ENCODE data around the gene UBE2R2. TPM values are rescaled to one million over a fixed set of nuclear protein-coding genes. Genes with fewer than 3 reads are reported as not detected.

The UBE2R2 gene, protein sequence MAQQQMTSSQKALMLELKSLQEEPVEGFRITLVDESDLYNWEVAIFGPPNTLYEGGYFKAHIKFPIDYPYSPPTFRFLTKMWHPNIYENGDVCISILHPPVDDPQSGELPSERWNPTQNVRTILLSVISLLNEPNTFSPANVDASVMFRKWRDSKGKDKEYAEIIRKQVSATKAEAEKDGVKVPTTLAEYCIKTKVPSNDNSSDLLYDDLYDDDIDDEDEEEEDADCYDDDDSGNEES
- 16.1 and 18.5 TPM in 2 replicates for total RNA-seq

GRCh38 chr9:33816327-33817252 is at the start of gene UBE2R2:
UBE2R2 (plus strand) TSS chr9:33817160; CDS start chr9:33817758, 598 bp downstream.

DNA sequence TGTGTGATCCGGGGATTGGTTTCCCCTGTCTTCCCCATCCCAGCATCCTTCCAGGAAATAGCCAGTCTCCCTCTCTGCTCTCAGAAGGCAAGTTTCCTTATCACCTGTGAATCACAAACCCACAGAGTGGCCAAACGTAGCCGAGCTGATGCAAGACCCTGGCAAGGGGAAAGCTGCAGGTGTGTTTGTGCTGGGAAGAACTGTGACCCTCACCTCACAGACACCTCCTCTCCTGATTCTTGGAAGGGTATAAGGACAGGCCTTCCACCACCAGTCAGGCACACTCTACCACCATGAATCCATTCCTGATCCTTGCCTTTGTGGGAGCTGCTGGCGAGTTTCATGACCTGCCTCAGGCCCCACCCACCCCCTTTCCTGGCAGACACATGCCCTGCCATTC is 21.7 kb upstream of the UBE2R2 start, which contains the start of gene PRSS3:
Gene PRSS3, plus strand, starts transcription at position 281 of the 400 bp plus-strand sequence. Its CDS starts 13 bp downstream, at position 294.

Other genes with a start within 250 kb of the UBE2R2 start
- 15.6 and 29.9 TPM in 2 replicates for gene PRSS3, start 21.6 kb upstream of the UBE2R2 start, total RNA-seq
- 14.9 and 23.3 TPM in 2 replicates for gene UBAP2, start 231.7 kb downstream of the UBE2R2 start, total RNA-seq

Data from epithelial cell of umbilical artery (primary cell).